Measurements from ENCODE around the gene CDCP2. TPM values are rescaled to one million over a fixed set of nuclear protein-coding genes. Genes with fewer than 3 reads are reported as not detected.

CDCP2 gene
- total RNA-seq, 1 experiment from 2014 or later, result not detected

- no peak for ATAC-seq
- CTCF ChIA-PET, result no interaction called here
- Mint-ChIP-seq H3K27ac (no peak overlapping the region), H3K4me3 (no peak overlapping the region), H3K9me3 (no peaks in the 10 kb centered on the region), H3K36me3 (peaks cover 19% of the 10 kb centered on the region), H3K4me1 (no peaks in the 10 kb centered on the region), H3K27me3 (ENCODE audit: low read depth) (no peaks in the 10 kb centered on the region)
- POLR2A ChIA-PET, result no interaction called here
- TF ChIP-seq AFF4 (CRISPR knock-in tag; IDR thresholded peaks at IDR 0.05; ENCODE audit: borderline replicate concordance) (no peak), GRHL2 (CRISPR knock-in tag; IDR thresholded peaks at IDR 0.05; ENCODE audit: insufficient replicate concordance, severe bottlenecking) (no peak), TEAD1 (CRISPR knock-in tag; IDR thresholded peaks at IDR 0.05) (no peak), ZMAT4 (CRISPR knock-in tag; IDR thresholded peaks at IDR 0.05) (no peak), TEAD4 (CRISPR knock-in tag; IDR thresholded peaks at IDR 0.05) (no peak), USF1 (CRISPR knock-in tag; IDR thresholded peaks at IDR 0.05) (no peak), SP1 (CRISPR knock-in tag; conservative IDR thresholded peaks at IDR 0.05) (no peak), NFYB (CRISPR knock-in tag; conservative IDR thresholded peaks at IDR 0.05; ENCODE audit: low read depth) (no peak)
- no peak for DNase-seq (ENCODE audit: low spot score)
Measured at GRCh38 chr1:54191525-54191924, 38.7 kb upstream of the CDCP2 start.

GRCh38 chr1:54190526-54190925 is 37.7 kb upstream of the CDCP2 start:
- ChIA-PET POLR2A (no interaction called here), CTCF (no interaction called here)
- TF ChIP-seq EMX1 (CRISPR knock-in tag; IDR thresholded peaks at IDR 0.05) (no peak), ATF1 (CRISPR knock-in tag; IDR thresholded peaks at IDR 0.05) (no peak), ZNF416 (CRISPR knock-in tag; IDR thresholded peaks at IDR 0.05) (no peak), NFE2L1 (CRISPR knock-in tag; IDR thresholded peaks at IDR 0.05) (no peak), NR1H2 (CRISPR knock-in tag; IDR thresholded peaks at IDR 0.05) (no peak), TEAD1 (CRISPR knock-in tag; IDR thresholded peaks at IDR 0.05) (no peak)
- no peak overlapping the region for H3K4me3 Mint-ChIP-seq
- H3K36me3 Mint-ChIP-seq, result peaks cover 24% of the 10 kb centered on the region
- H3K4me1 Mint-ChIP-seq, result no peaks in the 10 kb centered on the region
- H3K27ac Mint-ChIP-seq, result no peak overlapping the region
- DNase-seq (ENCODE audit: low spot score), result no peak
- no peaks in the 10 kb centered on the region for H3K27me3 Mint-ChIP-seq (ENCODE audit: low read depth)
- no peak for ATAC-seq
- no peaks in the 10 kb centered on the region for H3K9me3 Mint-ChIP-seq

- H3K4me1 Mint-ChIP-seq, result no peaks in the 10 kb centered on the region
- no peak overlapping the region for H3K4me3 Mint-ChIP-seq
- H3K9me3 Mint-ChIP-seq, result no peaks in the 10 kb centered on the region
- no peaks in the 10 kb centered on the region for H3K27me3 Mint-ChIP-seq (ENCODE audit: low read depth)
- DNase-seq (ENCODE audit: low spot score) (no peak), ATAC-seq (no peak)
- H3K36me3 Mint-ChIP-seq, result peaks cover 26% of the 10 kb centered on the region
- TF ChIP-seq ZNF138 (CRISPR knock-in tag; conservative IDR thresholded peaks at IDR 0.05), result no peak
- no peak for TF ChIP-seq AR (CRISPR knock-in tag; IDR thresholded peaks at IDR 0.05)
- no peak for TF ChIP-seq PRDM15 (CRISPR knock-in tag; IDR thresholded peaks at IDR 0.05)
- CTCF ChIA-PET, result interaction anchor here (0.9 kb wide), 1 partner anchor 67 kb away, joined by 3 read pairs; no protein-coding TSS in a partner anchor
- POLR2A ChIA-PET, result no interaction called here
- H3K27ac Mint-ChIP-seq, result no peak overlapping the region
Measured at GRCh38 chr1:54188291-54188690, 35.5 kb upstream of the CDCP2 start.

Data from WTC11 (cell line).